Ishikawa (cell line): ENCODE data around the gene SMYD3.

Experiments used
- EP300 ChIP-seq: IDR thresholded peaks from 2 replicates; pipeline ENCODE4 v1.6.1; 2012; ENCODE audit warnings: borderline replicate concordance
- FOXM1 ChIP-seq: IDR thresholded peaks from 2 replicates; pipeline ENCODE4 v1.6.1; 2012; ENCODE audit warnings: low read depth, borderline replicate concordance
- MAX ChIP-seq: IDR thresholded peaks from 2 replicates; pipeline ENCODE4 v1.6.1; 2012
- RAD21 ChIP-seq: IDR thresholded peaks from 2 replicates; pipeline ENCODE4 v1.6.1; 2012; ENCODE audit warnings: low read depth
- TAF1 ChIP-seq: IDR thresholded peaks from 2 replicates; pipeline ENCODE4 v1.6.1; 2012; ENCODE audit warnings: low read depth, mild to moderate bottlenecking
- USF1 ChIP-seq: IDR thresholded peaks from 2 replicates; pipeline ENCODE4 v1.6.1; 2012

GRCh38 chr1:245960171-245960570, 546.9 kb downstream of the SMYD3 start:
- TF ChIP-seq RAD21 = no peak
- no peak for TF ChIP-seq FOXM1
- no peak for TF ChIP-seq TAF1
- no peak for TF ChIP-seq MAX
- no peak for TF ChIP-seq EP300
- no peak for TF ChIP-seq USF1
